PC-9 (cell line): Measurements from ENCODE around the gene SULT1B1.

ENCODE experiments used
- EZH2 ChIP-seq: fragments of 200-600 bp; sonication (generic); IDR thresholded peaks from 2 replicates; pipeline ENCODE4 v1.8.0; 2017; ENCODE audit warnings: antibody characterized with exemption, low read depth
- TF ChIP-seq, protein P1 (sequence below): fragments of 200-600 bp; sonication (generic); conservative IDR thresholded peaks from 2 replicates; pipeline ENCODE4 v1.6.1; 2017; ENCODE audit warnings: mixed run types, antibody characterized with exemption, mild to moderate bottlenecking, moderate library complexity

DNA sequence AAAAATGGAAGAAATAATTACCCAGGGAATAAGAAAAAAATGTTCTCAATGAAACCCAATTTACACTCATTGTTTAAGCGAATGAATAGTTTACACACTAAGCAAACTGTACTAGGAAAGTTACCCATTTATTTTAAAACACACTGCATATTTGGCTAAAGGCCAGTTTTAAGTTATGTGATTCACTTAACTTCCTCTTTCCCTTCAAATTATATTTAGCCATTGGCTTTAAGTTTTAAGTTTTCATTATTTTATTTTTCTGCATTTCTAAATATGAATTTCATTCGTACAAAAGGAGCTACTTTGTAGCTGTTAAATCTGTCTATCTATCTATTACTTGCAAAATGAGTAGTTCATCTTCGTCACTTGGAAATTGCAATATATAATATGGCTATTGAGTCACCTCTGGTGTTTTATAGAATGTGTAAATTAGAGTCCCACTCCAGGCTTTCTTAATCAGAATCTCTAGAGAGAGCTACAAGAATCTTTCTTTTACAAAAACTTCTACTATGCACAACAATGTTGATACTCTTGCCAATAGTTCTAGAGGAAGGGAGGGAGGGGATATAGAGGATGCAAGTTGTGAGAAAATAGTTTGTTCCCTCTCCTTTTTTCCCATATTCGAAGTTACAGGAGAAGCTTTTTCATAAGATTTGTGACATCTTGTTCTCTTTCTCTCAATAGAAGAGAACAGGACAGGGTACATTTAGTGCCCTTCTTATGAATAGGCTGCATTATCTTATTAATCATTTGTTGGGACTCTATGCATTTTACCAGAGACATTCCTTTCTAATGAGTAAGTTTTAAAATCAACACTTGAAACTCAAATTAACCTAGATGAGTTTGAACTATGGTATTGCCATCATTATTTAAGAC, 41.8 kb downstream of the SULT1B1 start:
- TF ChIP-seq, protein P1, sequence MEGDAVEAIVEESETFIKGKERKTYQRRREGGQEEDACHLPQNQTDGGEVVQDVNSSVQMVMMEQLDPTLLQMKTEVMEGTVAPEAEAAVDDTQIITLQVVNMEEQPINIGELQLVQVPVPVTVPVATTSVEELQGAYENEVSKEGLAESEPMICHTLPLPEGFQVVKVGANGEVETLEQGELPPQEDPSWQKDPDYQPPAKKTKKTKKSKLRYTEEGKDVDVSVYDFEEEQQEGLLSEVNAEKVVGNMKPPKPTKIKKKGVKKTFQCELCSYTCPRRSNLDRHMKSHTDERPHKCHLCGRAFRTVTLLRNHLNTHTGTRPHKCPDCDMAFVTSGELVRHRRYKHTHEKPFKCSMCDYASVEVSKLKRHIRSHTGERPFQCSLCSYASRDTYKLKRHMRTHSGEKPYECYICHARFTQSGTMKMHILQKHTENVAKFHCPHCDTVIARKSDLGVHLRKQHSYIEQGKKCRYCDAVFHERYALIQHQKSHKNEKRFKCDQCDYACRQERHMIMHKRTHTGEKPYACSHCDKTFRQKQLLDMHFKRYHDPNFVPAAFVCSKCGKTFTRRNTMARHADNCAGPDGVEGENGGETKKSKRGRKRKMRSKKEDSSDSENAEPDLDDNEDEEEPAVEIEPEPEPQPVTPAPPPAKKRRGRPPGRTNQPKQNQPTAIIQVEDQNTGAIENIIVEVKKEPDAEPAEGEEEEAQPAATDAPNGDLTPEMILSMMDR, result no peak
- no peak for TF ChIP-seq EZH2
